Vagina (tissue), 2 donors: ENCODE data around the gene SERPINH1. TPM values are rescaled to one million over a fixed set of nuclear protein-coding genes. Genes with fewer than 3 reads are reported as not detected.

Experiments used
- DNase-seq, 2 donors: peaks; one replicate each; pipeline ENCODE4 v3.0.0-alpha.2; 2017; ENCODE audit errors: extremely low spot score in 2 of 2
- H3K27ac ChIP-seq: fragments of 200-600 bp; sonication (generic); one replicate; pipeline ENCODE4 v1.5.1; 2019
- H3K27me3 ChIP-seq: fragments of 200-600 bp; sonication (generic); one replicate; pipeline ENCODE4 v1.5.1; 2019
- H3K36me3 ChIP-seq, 2 donors: fragments of 200-600 bp; sonication (generic); one replicate each; pipeline ENCODE4 v1.5.1; 2017 to 2019
- H3K4me1 ChIP-seq: fragments of 200-600 bp; sonication (generic); one replicate; pipeline ENCODE4 v1.5.1; 2019
- H3K4me3 ChIP-seq, 2 donors: fragments of 200-600 bp; sonication (generic); 1 replicate in 1 of 2; 2 replicates in 1 of 2; pipeline ENCODE4 v1.5.1; 2016 to 2019
- H3K9me3 ChIP-seq: fragments of 200-600 bp; sonication (generic); one replicate; pipeline ENCODE4 v1.5.1; 2019
- POLR2A ChIP-seq, 2 donors: fragments of 450-650 bp; IDR thresholded peaks; one replicate each; pipeline ENCODE4 v1.6.1; 2017; ENCODE audit warnings: antibody characterized with exemption in 2 of 2, mild to moderate bottlenecking in 2 of 2, moderate library complexity in 2 of 2
- POLR2AphosphoS5 ChIP-seq, 2 donors: sonication (generic); formaldehyde crosslinking; IDR thresholded peaks; one replicate each; pipeline ENCODE4 v1.9.0; 2017; ENCODE audit warnings: antibody characterized with exemption in 2 of 2, mild to moderate bottlenecking in 2 of 2, low read depth in 1 of 2; ENCODE audit not compliant: insufficient read depth in 1 of 2
- intact Hi-C: fragments of 100-400 bp; cut with DNase I; formaldehyde crosslinking; loops from one replicate; pipeline ENCODE4 v1.15.1; 2023
- total RNA-seq: library from RNA; depleted of rRNA; stranded (reverse); fragments of >200 nt; gene quantifications from one replicate; pipeline ENCODE4 v1.2.3, GENCODE V29; 2016
- TF ChIP-seq, protein P1 (sequence below), 3 experiments: fragments of 450-650 bp in 2 of 3; fragments of 200-600 bp in 1 of 3; sonication (generic) in 1 of 3; IDR thresholded peaks; one replicate each; pipeline ENCODE4 v1.5.1; 2017 to 2019; ENCODE audit warnings: antibody characterized with exemption in 3 of 3, mild to moderate bottlenecking in 2 of 3, moderate library complexity in 2 of 3

SERPINH1 gene
- total RNA-seq, 1 donor from 2014 or later = 257 TPM

DNA sequence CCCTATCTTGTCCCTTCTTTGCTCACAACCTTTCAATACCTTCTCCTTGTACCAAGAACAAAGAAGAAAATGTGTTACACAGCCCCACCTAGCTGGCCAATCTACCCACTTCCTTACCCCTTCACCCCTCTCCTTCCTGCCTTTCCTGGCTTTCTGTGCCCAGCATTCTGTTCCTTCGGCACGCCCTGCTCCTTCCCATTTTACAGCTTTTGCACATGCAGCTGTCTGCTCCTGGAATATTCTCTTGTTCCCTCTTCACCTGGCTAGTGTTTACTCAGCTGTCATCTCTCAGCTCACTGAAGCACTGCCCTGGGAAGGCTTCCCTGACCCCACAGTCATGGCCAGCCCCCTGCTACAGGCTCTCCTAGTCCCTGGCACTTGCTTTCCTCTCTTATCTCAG lies 30.7 kb downstream of the SERPINH1 start:
- Histone ChIP-seq H3K9me3 (no peaks in the 10 kb centered on the region), H3K4me3 (no peak overlapping the region), H3K27me3 (no peaks in the 10 kb centered on the region), H3K4me1 (no peaks in the 10 kb centered on the region), H3K36me3 (no peaks in the 10 kb centered on the region), H3K27ac (no peak overlapping the region)
- no peak for TF ChIP-seq POLR2AphosphoS5 (IDR thresholded peaks at IDR 0.05; ENCODE audit: insufficient read depth in 1 of 2, low read depth in 1 of 2)
- TF ChIP-seq POLR2A (IDR thresholded peaks at IDR 0.05) = no peak
- TF ChIP-seq, protein P1, sequence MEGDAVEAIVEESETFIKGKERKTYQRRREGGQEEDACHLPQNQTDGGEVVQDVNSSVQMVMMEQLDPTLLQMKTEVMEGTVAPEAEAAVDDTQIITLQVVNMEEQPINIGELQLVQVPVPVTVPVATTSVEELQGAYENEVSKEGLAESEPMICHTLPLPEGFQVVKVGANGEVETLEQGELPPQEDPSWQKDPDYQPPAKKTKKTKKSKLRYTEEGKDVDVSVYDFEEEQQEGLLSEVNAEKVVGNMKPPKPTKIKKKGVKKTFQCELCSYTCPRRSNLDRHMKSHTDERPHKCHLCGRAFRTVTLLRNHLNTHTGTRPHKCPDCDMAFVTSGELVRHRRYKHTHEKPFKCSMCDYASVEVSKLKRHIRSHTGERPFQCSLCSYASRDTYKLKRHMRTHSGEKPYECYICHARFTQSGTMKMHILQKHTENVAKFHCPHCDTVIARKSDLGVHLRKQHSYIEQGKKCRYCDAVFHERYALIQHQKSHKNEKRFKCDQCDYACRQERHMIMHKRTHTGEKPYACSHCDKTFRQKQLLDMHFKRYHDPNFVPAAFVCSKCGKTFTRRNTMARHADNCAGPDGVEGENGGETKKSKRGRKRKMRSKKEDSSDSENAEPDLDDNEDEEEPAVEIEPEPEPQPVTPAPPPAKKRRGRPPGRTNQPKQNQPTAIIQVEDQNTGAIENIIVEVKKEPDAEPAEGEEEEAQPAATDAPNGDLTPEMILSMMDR (IDR thresholded peaks at IDR 0.05) = no peak
- intact Hi-C loops = no loop called here
- no peak for DNase-seq

DNA sequence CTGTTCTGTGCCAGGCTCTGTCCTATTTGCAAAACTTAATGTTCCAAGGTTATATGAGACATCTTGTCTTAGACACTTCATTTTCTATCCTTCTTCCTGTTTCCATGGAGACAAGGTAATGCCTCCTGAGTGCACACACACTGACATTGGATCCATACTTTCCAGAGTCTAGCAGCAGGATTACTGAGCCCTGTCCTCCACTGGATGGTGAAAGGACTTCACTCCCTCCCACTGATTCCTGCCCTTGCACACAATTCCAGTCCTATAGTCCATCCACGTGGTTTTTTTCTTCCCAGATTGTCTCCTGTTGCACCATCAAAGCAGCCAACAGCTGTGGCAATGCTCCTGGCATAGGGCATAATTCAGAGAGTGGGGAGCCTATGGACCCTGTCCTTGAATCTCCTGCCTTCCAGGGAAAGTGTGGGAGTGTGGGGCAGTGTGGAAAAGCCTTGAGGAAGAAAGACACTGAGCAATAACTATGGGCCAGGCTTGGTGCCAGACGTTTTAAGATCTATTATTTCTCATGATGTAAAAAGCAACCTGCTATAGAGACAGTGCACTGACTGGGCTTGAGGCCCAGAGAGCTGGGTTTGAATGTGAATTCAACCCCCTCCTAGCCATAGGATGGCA lies 31.3 kb downstream of the SERPINH1 start:
- Histone ChIP-seq H3K27me3 (no peaks in the 10 kb centered on the region), H3K4me1 (no peaks in the 10 kb centered on the region), H3K36me3 (no peaks in the 10 kb centered on the region), H3K9me3 (no peaks in the 10 kb centered on the region), H3K27ac (no peak overlapping the region), H3K4me3 (no peak overlapping the region)
- DNase-seq = no peak
- TF ChIP-seq, protein P1 (IDR thresholded peaks at IDR 0.05) = no peak
- TF ChIP-seq POLR2AphosphoS5 (IDR thresholded peaks at IDR 0.05; ENCODE audit: insufficient read depth in 1 of 2, low read depth in 1 of 2) = no peak
- TF ChIP-seq POLR2A (IDR thresholded peaks at IDR 0.05) = no peak
- intact Hi-C loops = no loop called here

DNA sequence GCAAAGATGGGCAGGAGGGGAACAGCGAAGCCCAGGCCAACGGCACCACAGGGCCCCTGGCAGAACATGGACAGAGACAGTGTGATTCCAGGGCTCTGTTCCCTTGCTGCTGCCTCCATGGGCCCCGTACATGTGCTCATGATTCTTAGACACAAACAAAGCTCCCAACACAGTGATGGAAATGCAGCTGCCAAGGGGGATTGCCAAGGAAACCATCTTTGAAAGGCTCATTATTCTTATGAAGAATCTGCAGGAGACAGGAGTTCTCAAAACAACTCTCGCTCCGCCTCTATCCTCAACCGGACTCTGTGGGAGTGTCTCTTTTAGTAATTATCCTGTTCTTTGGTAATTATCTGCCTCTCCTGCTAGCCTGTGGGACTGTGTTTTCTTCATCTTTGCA lies 32.2 kb downstream of the SERPINH1 start:
- TF ChIP-seq POLR2A (IDR thresholded peaks at IDR 0.05) = no peak
- TF ChIP-seq POLR2AphosphoS5 (IDR thresholded peaks at IDR 0.05; ENCODE audit: insufficient read depth in 1 of 2, low read depth in 1 of 2) = no peak
- TF ChIP-seq, protein P1 (IDR thresholded peaks at IDR 0.05) = no peak
- intact Hi-C loops = no loop called here
- DNase-seq = no peak

DNA sequence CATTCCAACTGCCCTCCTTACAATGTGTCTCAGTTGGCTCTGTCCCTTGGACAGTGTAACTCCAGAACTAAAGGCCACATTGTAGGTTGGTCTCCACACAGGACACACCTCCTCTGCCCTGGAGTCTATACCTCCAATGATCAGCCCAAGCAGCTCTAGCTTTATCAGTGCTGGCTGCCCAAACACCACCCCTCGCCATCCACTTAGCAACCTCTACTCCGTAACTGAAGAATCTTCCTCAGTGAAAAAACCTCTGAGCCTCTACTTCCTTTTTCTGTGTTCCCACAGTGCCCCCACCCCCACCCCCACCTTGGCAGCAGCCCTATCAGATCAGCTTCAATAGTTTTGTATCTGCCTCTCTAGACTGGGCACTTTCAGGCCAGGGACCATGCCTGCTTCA lies 33.4 kb downstream of the SERPINH1 start:
- no peaks in the 10 kb centered on the region for H3K36me3 ChIP-seq
- TF ChIP-seq POLR2A (IDR thresholded peaks at IDR 0.05) (no peak), POLR2AphosphoS5 (IDR thresholded peaks at IDR 0.05; ENCODE audit: insufficient read depth in 1 of 2, low read depth in 1 of 2) (no peak)
- TF ChIP-seq, protein P1 (IDR thresholded peaks at IDR 0.05) = no peak
- H3K4me1 ChIP-seq = no peaks in the 10 kb centered on the region
- no peak overlapping the region for H3K4me3 ChIP-seq
- H3K9me3 ChIP-seq = no peaks in the 10 kb centered on the region
- no peak for DNase-seq
- no peaks in the 10 kb centered on the region for H3K27me3 ChIP-seq
- H3K27ac ChIP-seq = no peak overlapping the region
- intact Hi-C loops = no loop called here

More for the DNA sequence above, 32.2 kb downstream of the SERPINH1 start:
- H3K9me3 ChIP-seq = no peaks in the 10 kb centered on the region
- no peak overlapping the region for H3K27ac ChIP-seq
- no peaks in the 10 kb centered on the region for H3K27me3 ChIP-seq
- no peak overlapping the region for H3K4me3 ChIP-seq
- no peaks in the 10 kb centered on the region for H3K36me3 ChIP-seq
- H3K4me1 ChIP-seq = no peaks in the 10 kb centered on the region

DNA sequence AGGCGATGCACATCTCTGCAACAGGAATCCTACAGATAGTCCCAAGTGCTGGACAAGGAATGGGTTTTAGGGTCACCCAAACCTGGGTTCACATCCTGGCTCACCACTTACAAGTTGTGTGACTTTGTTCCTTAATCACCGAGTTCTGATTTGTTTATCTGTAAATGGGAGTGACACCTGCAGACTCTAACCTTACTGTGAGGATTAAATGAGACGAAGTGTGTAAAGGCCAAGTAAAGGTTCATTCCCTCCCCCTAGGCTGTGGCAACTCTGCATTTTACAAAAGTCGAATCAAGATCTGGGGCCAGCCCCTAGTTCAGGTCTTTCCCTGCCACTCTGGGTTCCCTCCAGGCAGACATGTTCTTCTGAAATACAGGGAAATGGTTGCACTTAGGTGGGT lies 34.9 kb downstream of the SERPINH1 start:
- H3K4me3 ChIP-seq = no peak overlapping the region
- intact Hi-C loops = no loop called here
- H3K27ac ChIP-seq = no peak overlapping the region
- no peak for TF ChIP-seq POLR2A (IDR thresholded peaks at IDR 0.05)
- no peak for TF ChIP-seq POLR2AphosphoS5 (IDR thresholded peaks at IDR 0.05; ENCODE audit: insufficient read depth in 1 of 2, low read depth in 1 of 2)
- TF ChIP-seq, protein P1 (IDR thresholded peaks at IDR 0.05) = no peak
- no peak for DNase-seq
- no peaks in the 10 kb centered on the region for H3K27me3 ChIP-seq
- H3K9me3 ChIP-seq = no peaks in the 10 kb centered on the region
- no peaks in the 10 kb centered on the region for H3K36me3 ChIP-seq
- H3K4me1 ChIP-seq = no peaks in the 10 kb centered on the region
